ENCODE measurements around the gene TNIK.

GRCh38 chr3:171313702-171314101, 146.5 kb downstream of the TNIK start:
- TF ChIP-seq POLR2AphosphoS5 (IDR thresholded peaks at IDR 0.05; ENCODE audit: low read depth, low read length) (no peak), TAF1 (IDR thresholded peaks at IDR 0.05; ENCODE audit: borderline replicate concordance, insufficient read depth, low read length) (no peak), REST (IDR thresholded peaks at IDR 0.05; ENCODE audit: insufficient read depth in 1 of 2, low read depth in 2 of 2, low read length in 2 of 2) (no peak), SIN3A (IDR thresholded peaks at IDR 0.05; ENCODE audit: borderline replicate concordance, insufficient read depth, low read length) (no peak), FOXP2 (optimal IDR thresholded peaks at IDR 0.05; ENCODE audit: borderline replicate concordance, extremely low read depth, extremely low read length, insufficient read depth) (no peak)

Data from PFSK-1 (cell line).